ENCODE data around the gene CYBA. TPM values are rescaled to one million over a fixed set of nuclear protein-coding genes. Genes with fewer than 3 reads are reported as not detected.

Gene CYBA
- total and polyA plus RNA-seq, 9 of the 15 experiments (the other 6 are each of a cell fraction or from before 2014, with no cell fraction given), result 0.34 to 683 (median 93.0) TPM

DNA sequence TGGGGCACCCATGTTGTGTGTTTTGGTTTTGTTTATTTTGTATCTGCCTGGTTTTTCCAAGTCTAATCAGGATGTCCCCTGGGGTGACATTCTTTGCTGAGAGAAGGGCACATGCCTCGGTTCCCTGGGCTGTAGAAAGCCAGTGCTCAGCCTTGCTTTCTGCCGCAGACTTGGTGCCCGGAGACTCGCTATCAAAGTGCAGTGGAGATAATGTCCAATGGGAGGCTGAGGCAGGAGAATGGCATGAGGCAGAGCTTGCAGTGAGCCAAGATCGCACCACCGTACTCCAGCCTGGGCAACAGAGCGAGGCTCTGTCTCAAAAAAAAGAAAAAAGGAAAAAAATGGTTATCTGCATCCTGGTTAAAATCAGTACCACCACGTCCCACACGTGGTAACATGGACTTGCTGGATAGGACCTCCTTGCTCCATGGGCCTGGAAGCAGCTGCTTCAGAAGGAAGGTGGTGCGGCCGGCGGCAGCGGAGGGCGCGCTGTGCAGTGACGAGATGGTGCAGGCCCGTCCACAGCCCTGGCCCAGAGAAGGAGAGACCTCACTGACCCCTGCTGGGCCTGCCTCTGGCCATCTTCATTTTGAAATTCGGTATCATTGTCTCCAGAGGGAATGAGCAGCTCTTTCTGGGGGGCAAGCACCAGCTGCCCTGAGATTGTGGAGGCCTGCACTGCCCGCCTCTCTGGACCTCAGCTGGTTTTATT, 31.7 kb downstream of the CYBA start:
- ChIA-PET CTCF (ENCODE audit: low intra/inter-chr PET ratio) (no interaction called here), POLR2A (interaction anchor here (0.5 to 2.1 kb wide), 4 partner anchors 9 to 524 kb away, joined by 3 to 7 read pairs (median 4); partner anchors contain the start of gene IL17C)
- H3K27ac ChIP-seq (ENCODE audit: extremely low read depth, low read depth, low read length), result peak overlapping the region; percentile 19; the same call in 1 of the 3 replicates
- peak overlapping the region in 1 of 2 experiments; percentile 23; a peak in 2 of 4 replicates for H3K9ac ChIP-seq (ENCODE audit: insufficient read depth in 1 of 2, low read depth in 2 of 2, low read length in 2 of 2)
- ATAC-seq (no peak), FAIRE-seq (no peak), DNase-seq (ENCODE audit: extremely low read depth in 1 of 4, low spot score in 3 of 4) (no peak)
- TF ChIP-seq RERE (CRISPR knock-in tag; IDR thresholded peaks at IDR 0.05; ENCODE audit: borderline replicate concordance) (no peak), MXD1 (CRISPR knock-in tag; IDR thresholded peaks at IDR 0.05; ENCODE audit: borderline replicate concordance, poor library complexity, severe bottlenecking) (no peak), SMARCB1 (IDR thresholded peaks at IDR 0.05; ENCODE audit: insufficient read length, low read depth) (no peak), ATF1 (CRISPR knock-in tag; IDR thresholded peaks at IDR 0.05) (no peak), ATF1 (tag; IDR thresholded peaks at IDR 0.05) (no peak), TFAM (CRISPR knock-in tag; conservative IDR thresholded peaks at IDR 0.05) (no peak)
- intact Hi-C loops (cut with micrococcal nuclease), result no loop called here
- H3K9me3 ChIP-seq (replicated peaks; ENCODE audit: control insufficient read depth, insufficient read depth, low read depth, low read length), result no peaks in the 10 kb centered on the region
- H3K36me3 ChIP-seq (ENCODE audit: control insufficient read depth, insufficient read depth, low read length), result peaks cover 83% of the 10 kb centered on the region
- no TSS peak for BruUV-seq (replicated peaks)
- no peak overlapping the region for H2AFZ ChIP-seq (ENCODE audit: low read depth, low read length)
- peaks cover 24 to 45% of the 10 kb centered on the region in 2 experiments; a peak in 4 of 5 replicates for H3K4me1 ChIP-seq (replicated peaks in 1 of 2; ENCODE audit: control insufficient read depth in 2 of 2, insufficient read depth in 2 of 2, low read length in 2 of 2)
- in situ Hi-C loops (cut with MboI), result no loop called here
- H3K9me1 ChIP-seq (ENCODE audit: control insufficient read depth, insufficient read depth, low read length), result peaks cover 9% of the 10 kb centered on the region
- no peak overlapping the region for H3K4me3 ChIP-seq
- no peak overlapping the region; the same call in 1 of the 2 replicates for H3K4me2 ChIP-seq (ENCODE audit: insufficient read depth, low read length)
- peaks cover 49% of the 10 kb centered on the region for H3K79me2 ChIP-seq (ENCODE audit: control insufficient read depth, insufficient read depth, low read length)
- H3K27me3 ChIP-seq (ENCODE audit: control insufficient read depth in 2 of 2, insufficient read depth in 2 of 2, low read length in 2 of 2), result no peaks in the 10 kb centered on the region
- peaks cover 12% of the 10 kb centered on the region; the same call in 1 of the 2 replicates for H4K20me1 ChIP-seq (replicated peaks; ENCODE audit: control insufficient read depth, insufficient read depth, low read length)
- 94% methylated on average over 15 of the region's 19 CpGs for WGBS (ENCODE audit: insufficient coverage, low coverage, missing lambda C conversion rate)
